ENCODE results near the gene CYP11A1. TPM values are rescaled to one million over a fixed set of nuclear protein-coding genes. Genes with fewer than 3 reads are reported as not detected.

The CYP11A1 gene
- total RNA-seq, 2 donors from 2014 or later, result not detected

GRCh38 chr15:74387621-74388362, 20.3 kb upstream of the CYP11A1 start:
- Mint-ChIP-seq H3K4me3 (no peak overlapping the region), H3K4me1 (peaks cover 42% of the 10 kb centered on the region), H3K36me3 (ENCODE audit: low read depth) (no peaks in the 10 kb centered on the region), H3K27ac (no peak overlapping the region), H3K9me3 (no peaks in the 10 kb centered on the region), H3K27me3 (no peaks in the 10 kb centered on the region)
- no peak for ATAC-seq (replicated peaks)

- no peak for ATAC-seq (replicated peaks)
- Mint-ChIP-seq H3K36me3 (ENCODE audit: low read depth) (no peaks in the 10 kb centered on the region), H3K4me3 (no peak overlapping the region), H3K27ac (no peak overlapping the region), H3K27me3 (no peaks in the 10 kb centered on the region), H3K9me3 (no peaks in the 10 kb centered on the region), H3K4me1 (peaks cover 40% of the 10 kb centered on the region)
Observed at GRCh38 chr15:74387141-74387541, 19.7 kb upstream of the CYP11A1 start.

GRCh38 chr15:74386496-74387140, 19.2 kb upstream of the CYP11A1 start:
- ATAC-seq (replicated peaks), result no peak
- Mint-ChIP-seq H3K27me3 (no peaks in the 10 kb centered on the region), H3K27ac (peak overlapping the region; percentile 62), H3K4me1 (peaks cover 34% of the 10 kb centered on the region), H3K36me3 (ENCODE audit: low read depth) (no peaks in the 10 kb centered on the region), H3K9me3 (no peaks in the 10 kb centered on the region), H3K4me3 (no peak overlapping the region)

GRCh38 chr15:74385733-74386132, 18.3 kb upstream of the CYP11A1 start:
- no peaks in the 10 kb centered on the region for H3K36me3 Mint-ChIP-seq (ENCODE audit: low read depth)
- no peaks in the 10 kb centered on the region for H3K27me3 Mint-ChIP-seq
- no peaks in the 10 kb centered on the region for H3K9me3 Mint-ChIP-seq
- ATAC-seq (replicated peaks), result no peak
- peak overlapping the region; percentile 62 for H3K4me3 Mint-ChIP-seq
- peak overlapping the region; percentile 62 for H3K27ac Mint-ChIP-seq
- peaks cover 29% of the 10 kb centered on the region for H3K4me1 Mint-ChIP-seq

- Mint-ChIP-seq H3K36me3 (ENCODE audit: low read depth) (no peaks in the 10 kb centered on the region), H3K27ac (peak overlapping the region; percentile 90), H3K4me3 (peak overlapping the region; percentile 62), H3K27me3 (no peaks in the 10 kb centered on the region), H3K4me1 (peaks cover 25% of the 10 kb centered on the region), H3K9me3 (no peaks in the 10 kb centered on the region)
- ATAC-seq (replicated peaks), result peak; percentile 70
Observed at GRCh38 chr15:74384881-74385643, 17.6 kb upstream of the CYP11A1 start.

GRCh38 chr15:74384566-74384880, 17.1 kb upstream of the CYP11A1 start:
- Mint-ChIP-seq H3K36me3 (ENCODE audit: low read depth) (no peaks in the 10 kb centered on the region), H3K4me1 (peaks cover 25% of the 10 kb centered on the region), H3K9me3 (no peaks in the 10 kb centered on the region), H3K4me3 (peak overlapping the region; percentile 62), H3K27ac (peak overlapping the region; percentile 90), H3K27me3 (no peaks in the 10 kb centered on the region)
- no peak for ATAC-seq (replicated peaks)

GRCh38 chr15:74383695-74384565, 16.5 kb upstream of the CYP11A1 start:
- Mint-ChIP-seq H3K27me3 (no peaks in the 10 kb centered on the region), H3K4me1 (peaks cover 28% of the 10 kb centered on the region), H3K27ac (peak overlapping the region; percentile 90), H3K4me3 (peak overlapping the region; percentile 62), H3K36me3 (ENCODE audit: low read depth) (no peaks in the 10 kb centered on the region), H3K9me3 (no peaks in the 10 kb centered on the region)
- peak; percentile 80 for ATAC-seq (replicated peaks)

GRCh38 chr15:74383286-74383685, 15.8 kb upstream of the CYP11A1 start:
- peak overlapping the region; percentile 62 for H3K4me3 Mint-ChIP-seq

GRCh38 chr15:74382004-74382816, 14.8 kb upstream of the CYP11A1 start:
- Mint-ChIP-seq H3K27ac (peak overlapping the region; percentile 36), H3K9me3 (no peaks in the 10 kb centered on the region), H3K4me3 (peak overlapping the region; percentile 62), H3K27me3 (no peaks in the 10 kb centered on the region), H3K4me1 (peaks cover 31% of the 10 kb centered on the region), H3K36me3 (ENCODE audit: low read depth) (no peaks in the 10 kb centered on the region)
- ATAC-seq (replicated peaks), result peak; percentile 28

More at GRCh38 chr15:74383286-74383685, 15.8 kb upstream of the CYP11A1 start:
- no peak for ATAC-seq (replicated peaks)
- H3K4me1 Mint-ChIP-seq, result peaks cover 31% of the 10 kb centered on the region
- H3K36me3 Mint-ChIP-seq (ENCODE audit: low read depth), result no peaks in the 10 kb centered on the region
- no peaks in the 10 kb centered on the region for H3K27me3 Mint-ChIP-seq
- H3K9me3 Mint-ChIP-seq, result no peaks in the 10 kb centered on the region
- H3K27ac Mint-ChIP-seq, result peak overlapping the region; percentile 90

- Mint-ChIP-seq H3K27me3 (no peaks in the 10 kb centered on the region), H3K9me3 (no peaks in the 10 kb centered on the region), H3K36me3 (ENCODE audit: low read depth) (no peaks in the 10 kb centered on the region), H3K27ac (peak overlapping the region; percentile 8), H3K4me1 (peaks cover 31% of the 10 kb centered on the region), H3K4me3 (no peak overlapping the region)
- ATAC-seq (replicated peaks), result no peak
Observed at GRCh38 chr15:74381481-74381880, 14.0 kb upstream of the CYP11A1 start.

- H3K9me3 Mint-ChIP-seq, result no peaks in the 10 kb centered on the region
- H3K4me3 Mint-ChIP-seq, result no peak overlapping the region
- no peak for ATAC-seq (replicated peaks)
- no peaks in the 10 kb centered on the region for H3K36me3 Mint-ChIP-seq (ENCODE audit: low read depth)
- peak overlapping the region; percentile 8 for H3K27ac Mint-ChIP-seq
- peaks cover 31% of the 10 kb centered on the region for H3K4me1 Mint-ChIP-seq
- H3K27me3 Mint-ChIP-seq, result no peaks in the 10 kb centered on the region
Observed at GRCh38 chr15:74381190-74381453, 13.7 kb upstream of the CYP11A1 start.

GRCh38 chr15:74380361-74381189, 13.1 kb upstream of the CYP11A1 start:
- Mint-ChIP-seq H3K27me3 (no peaks in the 10 kb centered on the region), H3K4me3 (peak overlapping the region; percentile 10), H3K9me3 (no peaks in the 10 kb centered on the region), H3K36me3 (ENCODE audit: low read depth) (no peaks in the 10 kb centered on the region), H3K4me1 (peaks cover 31% of the 10 kb centered on the region), H3K27ac (peak overlapping the region; percentile 39)
- no peak for ATAC-seq (replicated peaks)

GRCh38 chr15:74378848-74379247, 11.4 kb upstream of the CYP11A1 start:
- peak; percentile 28 for ATAC-seq (replicated peaks)
- peak overlapping the region; percentile 62 for H3K4me3 Mint-ChIP-seq
- H3K27me3 Mint-ChIP-seq, result no peaks in the 10 kb centered on the region

More at GRCh38 chr15:74378848-74379247, 11.4 kb upstream of the CYP11A1 start:
- Mint-ChIP-seq H3K27ac (peak overlapping the region; percentile 71), H3K36me3 (ENCODE audit: low read depth) (no peaks in the 10 kb centered on the region), H3K9me3 (no peaks in the 10 kb centered on the region), H3K4me1 (peaks cover 28% of the 10 kb centered on the region)
